Measurements from ENCODE around the gene WDR70.

Gene WDR70

DNA sequence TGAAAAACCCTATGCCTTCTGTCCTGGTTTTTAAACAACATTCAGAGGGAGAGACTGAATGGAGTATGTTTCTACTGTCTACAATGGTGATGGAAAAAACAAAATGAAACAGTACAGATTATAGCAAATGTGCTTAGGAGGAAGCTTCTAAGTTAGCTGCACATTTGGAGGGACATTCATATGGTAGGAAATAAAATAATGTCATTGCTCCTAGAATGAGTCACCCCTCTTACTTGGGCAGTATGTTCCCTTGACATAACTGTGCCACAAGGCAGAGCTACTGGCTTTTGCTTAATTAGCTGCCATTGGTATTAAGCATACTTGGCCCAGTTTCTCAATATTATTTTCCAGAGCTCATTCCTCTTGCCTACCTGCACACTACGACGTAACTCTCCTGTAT lies 331.8 kb downstream of the WDR70 start:
- no peak overlapping the region for H3K4me3 ChIP-seq (ENCODE audit: low read depth, low read length)
- TF ChIP-seq, protein P1, sequence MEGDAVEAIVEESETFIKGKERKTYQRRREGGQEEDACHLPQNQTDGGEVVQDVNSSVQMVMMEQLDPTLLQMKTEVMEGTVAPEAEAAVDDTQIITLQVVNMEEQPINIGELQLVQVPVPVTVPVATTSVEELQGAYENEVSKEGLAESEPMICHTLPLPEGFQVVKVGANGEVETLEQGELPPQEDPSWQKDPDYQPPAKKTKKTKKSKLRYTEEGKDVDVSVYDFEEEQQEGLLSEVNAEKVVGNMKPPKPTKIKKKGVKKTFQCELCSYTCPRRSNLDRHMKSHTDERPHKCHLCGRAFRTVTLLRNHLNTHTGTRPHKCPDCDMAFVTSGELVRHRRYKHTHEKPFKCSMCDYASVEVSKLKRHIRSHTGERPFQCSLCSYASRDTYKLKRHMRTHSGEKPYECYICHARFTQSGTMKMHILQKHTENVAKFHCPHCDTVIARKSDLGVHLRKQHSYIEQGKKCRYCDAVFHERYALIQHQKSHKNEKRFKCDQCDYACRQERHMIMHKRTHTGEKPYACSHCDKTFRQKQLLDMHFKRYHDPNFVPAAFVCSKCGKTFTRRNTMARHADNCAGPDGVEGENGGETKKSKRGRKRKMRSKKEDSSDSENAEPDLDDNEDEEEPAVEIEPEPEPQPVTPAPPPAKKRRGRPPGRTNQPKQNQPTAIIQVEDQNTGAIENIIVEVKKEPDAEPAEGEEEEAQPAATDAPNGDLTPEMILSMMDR (conservative IDR thresholded peaks at IDR 0.05; ENCODE audit: low read depth, low read length) = no peak
- DNase-seq (ENCODE audit: low read depth) = no peak

DNA sequence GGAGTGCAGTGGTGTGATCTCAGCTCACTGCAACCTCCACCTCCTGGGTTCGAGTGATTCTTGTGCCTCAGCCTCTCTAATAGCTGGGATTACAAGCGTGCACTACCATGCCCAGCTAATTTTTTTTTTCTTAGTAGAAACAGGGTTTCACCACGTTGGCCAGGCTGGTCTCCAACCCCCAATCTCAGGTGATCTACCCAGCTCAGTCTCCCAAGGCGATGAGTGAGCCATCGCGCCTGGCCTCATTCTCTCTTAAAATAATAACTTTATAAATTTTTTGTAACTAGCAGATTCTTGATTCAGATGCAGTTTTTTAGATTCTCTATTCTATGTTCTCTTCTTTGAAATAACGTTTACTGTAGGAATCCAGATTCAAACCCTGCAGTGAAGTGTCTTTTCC lies 333.6 kb downstream of the WDR70 start:
- no peak for DNase-seq (ENCODE audit: low read depth)
- TF ChIP-seq, protein P1 (conservative IDR thresholded peaks at IDR 0.05; ENCODE audit: low read depth, low read length) = no peak
- no peak overlapping the region for H3K4me3 ChIP-seq (ENCODE audit: low read depth, low read length)

DNA sequence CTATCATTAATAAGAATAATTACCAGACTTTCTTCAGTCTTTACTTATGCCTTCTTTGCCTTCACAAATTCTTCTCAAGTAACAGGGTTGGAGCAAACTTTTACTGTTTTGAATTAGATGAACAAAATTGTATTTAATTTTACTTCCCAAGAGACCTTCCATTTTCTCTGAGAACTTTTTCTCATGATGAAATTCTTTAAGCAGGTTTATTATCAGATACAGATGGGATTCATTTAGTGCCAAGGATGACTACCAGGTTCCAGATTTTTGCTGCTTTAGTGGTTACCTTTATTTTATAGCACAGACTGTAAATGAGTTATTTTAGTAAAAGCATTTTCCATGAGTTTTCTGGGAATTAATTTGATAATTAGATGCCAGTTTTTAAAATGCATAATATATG lies 335.6 kb downstream of the WDR70 start:
- H3K4me3 ChIP-seq (ENCODE audit: low read depth, low read length) = no peak overlapping the region
- no peak for DNase-seq (ENCODE audit: low read depth)
- TF ChIP-seq, protein P1 (conservative IDR thresholded peaks at IDR 0.05; ENCODE audit: low read depth, low read length) = no peak

DNA sequence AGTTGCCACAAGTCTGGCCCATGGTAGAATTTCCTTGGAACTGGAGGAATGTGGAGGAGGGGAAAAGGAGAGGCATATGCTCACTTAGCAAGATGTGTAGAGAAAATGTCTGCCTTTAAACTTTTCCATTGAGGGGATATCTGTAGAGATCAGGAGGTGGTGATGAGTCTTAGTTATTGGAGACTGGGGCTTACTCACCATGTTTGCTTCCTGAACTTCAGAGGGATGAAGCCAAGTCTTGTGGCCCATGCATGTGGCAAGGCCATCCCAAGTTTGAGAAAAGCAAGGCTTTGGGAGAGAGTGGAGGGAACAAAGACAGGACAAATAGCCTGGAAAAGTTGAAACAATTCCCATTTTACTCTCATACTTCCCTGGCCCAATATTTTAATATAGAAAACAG lies 336.2 kb downstream of the WDR70 start:
- DNase-seq (ENCODE audit: low read depth) = no peak
- TF ChIP-seq, protein P1 (conservative IDR thresholded peaks at IDR 0.05; ENCODE audit: low read depth, low read length) = no peak
- no peak overlapping the region for H3K4me3 ChIP-seq (ENCODE audit: low read depth, low read length)

DNA sequence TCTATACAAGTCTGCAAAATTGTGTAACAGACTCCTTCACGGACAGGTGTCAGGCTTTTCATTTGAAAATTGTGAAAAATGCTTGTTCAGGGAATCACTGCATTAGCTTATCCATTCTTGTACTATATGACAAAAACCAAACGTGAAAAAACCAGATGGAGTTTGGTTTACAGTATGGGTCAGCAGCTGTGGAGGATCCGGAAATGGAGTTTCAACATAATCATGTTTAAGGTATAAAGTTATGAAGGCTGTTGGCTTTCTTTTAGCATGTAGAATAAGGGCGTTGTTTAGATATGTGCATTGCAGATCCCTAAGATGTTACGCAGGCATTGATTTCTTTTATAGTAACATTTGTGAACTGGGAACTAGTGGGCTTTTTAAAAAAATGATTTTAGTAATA lies 336.9 kb downstream of the WDR70 start:
- TF ChIP-seq, protein P1 (conservative IDR thresholded peaks at IDR 0.05; ENCODE audit: low read depth, low read length) = no peak
- DNase-seq (ENCODE audit: low read depth) = no peak
- H3K4me3 ChIP-seq (ENCODE audit: low read depth, low read length) = no peak overlapping the region

DNA sequence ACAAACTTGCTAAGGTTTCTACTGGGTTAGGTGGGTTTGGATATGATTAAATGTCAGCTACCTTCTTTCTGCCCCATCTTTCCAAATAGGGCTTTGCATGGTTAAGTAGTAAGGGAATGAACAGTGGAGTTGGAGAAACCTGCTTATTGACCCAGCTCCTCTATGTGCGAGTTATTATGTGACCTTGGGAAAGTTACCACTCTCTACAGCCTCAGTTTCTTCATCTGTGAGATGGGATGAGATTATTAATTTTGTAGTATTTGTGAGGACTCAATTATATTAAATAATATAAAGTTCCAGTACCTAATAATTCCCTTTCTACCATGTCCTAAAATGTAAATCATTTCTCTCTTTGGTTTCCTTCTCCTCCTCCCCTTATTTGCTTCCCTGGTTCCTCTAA lies 337.3 kb downstream of the WDR70 start:
- DNase-seq (ENCODE audit: low read depth) = no peak
- TF ChIP-seq, protein P1 (conservative IDR thresholded peaks at IDR 0.05; ENCODE audit: low read depth, low read length) = no peak
- H3K4me3 ChIP-seq (ENCODE audit: low read depth, low read length) = no peak overlapping the region

DNA sequence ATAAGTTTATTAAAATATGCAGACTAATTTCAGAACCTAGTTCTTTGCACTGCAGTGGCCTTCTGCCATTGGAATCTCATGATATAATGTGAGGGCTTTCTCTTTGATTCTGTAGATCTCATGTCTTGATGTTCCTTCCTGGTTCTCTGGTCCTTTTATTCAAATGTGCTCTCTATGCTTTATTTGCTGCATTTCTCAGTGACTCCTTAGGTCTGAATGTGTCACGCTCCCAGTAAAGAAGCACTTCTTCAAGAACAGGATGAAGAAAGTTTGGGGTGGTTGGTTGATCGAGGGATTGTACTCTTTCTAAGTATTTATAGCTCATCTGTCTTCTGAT lies 338.1 kb downstream of the WDR70 start:
- H3K4me3 ChIP-seq (ENCODE audit: low read depth, low read length) = no peak overlapping the region
- no peak for DNase-seq (ENCODE audit: low read depth)
- TF ChIP-seq, protein P1 (conservative IDR thresholded peaks at IDR 0.05; ENCODE audit: low read depth, low read length) = no peak
